HG03457 (cell line): Measurements from ENCODE around the gene ZNF611.
"Not testable (repeated sequence)": the region's sequence is repeated elsewhere in the genome, so short reads cannot be mapped to it uniquely, and the experiment has no call there.

Experiments
- ATAC-seq: cut with Tn5 transposase; IDR thresholded peaks from one replicate; pipeline ENCODE4 v1.9.1; 2021; ENCODE audit warnings: moderate number of reproducible peaks; ENCODE audit not compliant: unreplicated experiment

ZNF611 gene

GRCh38 chr19:52734893-52735661 lies at the start of gene ZNF611:
ZNF611 (minus strand) TSS chr19:52735044; CDS start chr19:52715894, 19,150 bp downstream.
- ATAC-seq = peak; percentile 84

GRCh38 chr19:52782864-52783263 lies 48.0 kb upstream of the ZNF611 start:
- ATAC-seq = not testable (repeated sequence)

DNA sequence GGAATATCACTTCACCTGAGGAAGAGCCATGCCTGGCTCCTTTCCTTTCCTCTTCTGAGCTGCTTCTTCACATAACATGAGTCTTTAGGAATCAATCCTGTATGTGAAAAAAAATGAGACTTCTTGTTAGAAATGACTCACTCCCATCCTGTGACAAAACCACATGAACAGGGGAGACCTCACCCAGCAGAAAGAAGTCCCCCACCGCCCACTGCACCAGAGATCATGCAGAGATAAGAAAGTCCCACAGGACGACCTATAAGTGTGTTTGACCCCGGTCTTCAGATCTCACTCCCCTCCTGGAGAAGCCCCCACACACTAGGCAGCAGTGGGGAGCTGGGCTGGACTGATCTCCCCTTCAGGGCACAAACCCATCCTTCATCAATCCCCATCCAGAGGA lies 44.0 kb upstream of the ZNF611 start:
- no peak for ATAC-seq

DNA sequence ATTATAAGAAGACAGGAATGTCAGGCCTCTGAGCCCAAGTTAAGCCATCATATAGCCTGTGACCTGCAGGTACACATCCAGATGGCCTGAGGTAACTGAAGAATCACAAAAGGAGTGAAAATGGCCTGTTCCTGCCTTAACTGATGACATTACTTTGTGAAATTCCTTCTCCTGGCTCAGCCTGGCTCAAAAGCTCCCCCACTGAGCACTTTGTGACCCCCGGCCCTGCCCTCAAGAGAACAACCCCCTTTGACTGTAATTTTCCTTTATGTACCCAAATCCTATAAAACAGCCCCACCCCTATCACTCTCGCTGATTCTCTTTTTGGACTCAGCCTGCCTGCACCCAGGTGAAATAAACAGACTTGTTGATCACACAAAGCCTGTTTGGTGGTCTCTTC lies 21.6 kb upstream of the ZNF611 start:
- not testable (repeated sequence) for ATAC-seq

GRCh38 chr19:52749780-52750179 lies 14.9 kb upstream of the ZNF611 start:
- ATAC-seq = no peak

DNA sequence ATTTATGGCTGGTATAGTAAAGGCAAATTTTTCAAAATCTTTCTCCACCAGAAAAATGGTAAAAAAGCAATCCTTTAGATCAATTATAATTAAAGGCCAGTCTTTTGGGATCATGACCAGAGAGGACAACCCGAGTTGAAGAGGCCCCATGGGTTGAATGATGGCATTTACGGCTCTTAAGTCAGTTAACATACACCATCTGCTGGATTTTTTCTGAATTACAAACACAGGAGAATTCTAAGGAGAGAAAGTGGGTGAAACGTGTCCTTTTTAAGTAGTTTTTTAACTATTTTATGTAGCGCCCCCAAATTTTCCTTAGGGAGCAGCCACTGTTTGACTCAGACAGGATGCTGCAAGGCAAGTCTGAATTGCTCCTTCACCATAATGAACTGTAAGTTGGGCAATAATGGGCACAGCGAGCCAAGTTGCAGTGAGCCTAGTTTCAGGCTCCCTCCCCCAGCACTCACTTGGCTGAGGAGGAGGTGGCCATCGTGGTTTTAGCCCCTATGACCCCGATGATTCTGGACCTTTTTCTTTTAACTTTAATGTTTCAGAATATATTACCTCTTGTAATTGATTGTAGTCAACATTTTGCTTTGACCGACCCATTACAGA lies 13.6 kb upstream of the ZNF611 start:
- no peak for ATAC-seq

GRCh38 chr19:52745919-52746318 lies 11.1 kb upstream of the ZNF611 start:
- ATAC-seq = not testable (repeated sequence)

DNA sequence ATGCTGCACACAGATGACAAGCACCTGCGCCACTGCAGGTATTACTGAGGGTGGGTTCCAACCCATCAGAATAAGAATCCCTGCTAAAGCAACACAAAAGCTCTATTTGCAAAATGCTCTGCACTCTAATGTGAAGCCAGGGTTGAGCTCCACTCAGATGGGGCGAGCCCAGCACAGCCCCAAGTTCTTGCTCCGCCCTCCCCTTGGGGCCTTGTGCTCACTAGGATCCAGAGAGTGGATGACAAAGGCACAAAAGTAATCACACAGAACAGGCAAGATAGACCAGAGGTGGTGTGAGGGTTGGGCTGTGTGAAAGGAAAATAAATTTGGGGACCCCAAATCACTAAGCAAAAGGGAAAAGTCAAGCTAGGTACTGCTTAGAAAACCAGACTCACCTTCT lies 8.2 kb upstream of the ZNF611 start:
- no peak for ATAC-seq

DNA sequence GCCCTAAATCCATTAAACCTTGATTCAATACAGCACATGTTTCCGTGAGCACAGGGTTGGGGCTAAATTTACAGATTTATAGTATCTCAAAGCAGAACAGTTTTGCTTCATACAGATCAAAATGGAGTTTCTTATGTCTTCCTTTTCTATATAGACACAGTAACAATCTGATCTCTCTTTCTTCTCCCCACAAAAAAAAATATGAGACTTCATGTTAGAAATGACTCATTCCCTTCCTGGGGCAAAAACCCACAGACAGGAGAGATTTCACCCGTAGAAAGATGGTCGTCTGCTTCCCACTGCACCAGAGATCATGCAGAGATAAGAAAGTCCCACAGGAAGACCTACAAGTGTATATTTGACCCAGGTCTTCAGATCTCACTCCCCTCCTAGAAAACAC lies 7.7 kb upstream of the ZNF611 start:
- no peak for ATAC-seq

- ATAC-seq = no peak
These were observed 7.2 kb upstream of the ZNF611 start for GRCh38 chr19:52741951-52742485.

DNA sequence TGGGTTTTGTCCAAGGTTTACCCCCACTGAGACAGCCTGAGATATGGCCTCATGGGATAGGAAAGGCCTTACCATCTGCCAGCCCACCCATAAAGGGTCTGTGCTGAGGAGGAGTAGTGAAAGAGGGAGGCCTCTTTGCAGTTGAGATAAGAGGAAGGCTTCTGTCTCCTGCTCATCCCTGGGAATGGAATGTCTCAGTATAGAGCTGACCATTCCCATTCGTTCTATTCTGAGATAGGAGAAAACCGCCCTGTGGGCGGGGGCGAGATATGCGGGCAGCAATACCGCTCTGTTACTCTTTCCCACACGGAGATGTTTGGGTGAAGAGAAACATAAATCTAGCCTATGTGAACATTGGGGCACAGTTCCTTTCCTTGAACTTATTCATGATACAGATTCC lies 6.5 kb upstream of the ZNF611 start:
- not testable (repeated sequence) for ATAC-seq

GRCh38 chr19:52739576-52739975 lies 4.7 kb upstream of the ZNF611 start:
- ATAC-seq = no peak

DNA sequence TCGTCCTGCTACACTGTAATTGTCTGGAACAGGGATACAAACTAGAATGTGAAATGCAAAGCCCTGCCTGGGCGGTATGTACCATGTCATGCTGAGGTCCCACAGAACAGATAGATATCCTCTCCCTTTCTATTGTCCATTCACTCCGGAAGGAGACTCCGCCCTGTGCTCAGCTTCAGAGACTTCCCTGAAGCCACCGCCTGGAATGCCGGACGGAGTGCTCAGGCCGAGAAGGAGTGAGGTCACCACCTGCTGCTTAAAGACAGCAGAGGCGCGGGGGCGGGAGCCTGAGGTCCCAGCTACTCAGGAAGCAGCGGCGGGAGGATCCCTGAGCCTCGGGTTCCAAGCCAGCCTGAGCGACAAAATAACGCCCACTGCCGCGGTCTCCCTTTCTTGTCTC lies 890 bp upstream of the ZNF611 start:
- ATAC-seq = no peak

DNA sequence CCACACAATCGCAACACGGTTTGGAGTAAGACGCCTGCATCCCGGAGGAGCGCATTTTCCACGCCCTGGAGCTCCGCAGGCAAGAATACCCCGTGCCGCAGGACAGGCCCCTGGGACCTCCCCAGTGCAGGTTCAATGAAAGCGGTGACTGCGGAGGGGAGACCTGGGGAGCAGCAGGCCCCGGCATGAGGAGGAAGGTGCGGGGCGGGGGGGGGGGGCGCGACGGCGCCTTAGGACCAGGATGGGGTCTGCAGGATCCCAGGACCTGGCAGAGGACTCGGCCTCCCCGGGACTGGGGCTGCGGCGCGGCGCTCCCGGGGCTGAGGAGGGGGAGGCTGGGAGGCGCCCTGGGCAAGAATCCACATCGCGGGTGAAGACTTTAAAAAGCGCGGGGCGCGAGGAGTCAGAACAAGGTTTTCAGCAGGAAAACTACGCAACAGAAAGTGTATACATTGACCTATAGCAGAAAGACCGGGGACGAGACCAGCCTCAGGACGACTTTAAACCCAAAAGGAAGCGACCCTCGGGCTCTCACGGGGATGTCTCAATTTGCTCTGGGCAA lies 432 bp downstream of the ZNF611 start:
- ATAC-seq = peak; percentile 19

GRCh38 chr19:52726051-52726450 lies 8.8 kb downstream of the ZNF611 start:
- not testable (repeated sequence) for ATAC-seq

DNA sequence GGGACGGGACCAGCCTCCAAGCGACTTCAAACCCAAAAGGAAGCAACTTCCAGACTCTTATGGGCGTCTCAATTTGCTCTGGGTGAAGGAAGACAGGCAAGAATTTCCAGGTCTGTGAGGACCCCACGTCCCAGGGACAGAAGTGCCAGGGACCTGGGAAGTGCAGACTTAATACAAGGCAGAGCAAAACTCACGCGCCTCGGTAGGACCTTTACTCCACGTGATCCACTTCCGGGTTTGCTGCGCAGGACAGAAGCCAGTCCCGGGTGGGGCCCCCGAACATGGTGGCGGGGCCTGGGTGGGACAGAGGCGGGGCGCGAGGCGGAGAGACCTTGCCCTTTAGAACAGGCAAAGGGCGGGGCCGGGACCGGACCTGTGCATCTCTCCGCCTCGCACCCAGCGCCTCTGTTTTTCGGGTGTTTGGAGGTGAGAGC lies 9.3 kb downstream of the ZNF611 start:
- ATAC-seq = no peak

GRCh38 chr19:52724701-52725514 lies 9.9 kb downstream of the ZNF611 start:
- no peak for ATAC-seq

GRCh38 chr19:52723907-52724598 lies 10.8 kb downstream of the ZNF611 start:
- not testable (repeated sequence) for ATAC-seq

DNA sequence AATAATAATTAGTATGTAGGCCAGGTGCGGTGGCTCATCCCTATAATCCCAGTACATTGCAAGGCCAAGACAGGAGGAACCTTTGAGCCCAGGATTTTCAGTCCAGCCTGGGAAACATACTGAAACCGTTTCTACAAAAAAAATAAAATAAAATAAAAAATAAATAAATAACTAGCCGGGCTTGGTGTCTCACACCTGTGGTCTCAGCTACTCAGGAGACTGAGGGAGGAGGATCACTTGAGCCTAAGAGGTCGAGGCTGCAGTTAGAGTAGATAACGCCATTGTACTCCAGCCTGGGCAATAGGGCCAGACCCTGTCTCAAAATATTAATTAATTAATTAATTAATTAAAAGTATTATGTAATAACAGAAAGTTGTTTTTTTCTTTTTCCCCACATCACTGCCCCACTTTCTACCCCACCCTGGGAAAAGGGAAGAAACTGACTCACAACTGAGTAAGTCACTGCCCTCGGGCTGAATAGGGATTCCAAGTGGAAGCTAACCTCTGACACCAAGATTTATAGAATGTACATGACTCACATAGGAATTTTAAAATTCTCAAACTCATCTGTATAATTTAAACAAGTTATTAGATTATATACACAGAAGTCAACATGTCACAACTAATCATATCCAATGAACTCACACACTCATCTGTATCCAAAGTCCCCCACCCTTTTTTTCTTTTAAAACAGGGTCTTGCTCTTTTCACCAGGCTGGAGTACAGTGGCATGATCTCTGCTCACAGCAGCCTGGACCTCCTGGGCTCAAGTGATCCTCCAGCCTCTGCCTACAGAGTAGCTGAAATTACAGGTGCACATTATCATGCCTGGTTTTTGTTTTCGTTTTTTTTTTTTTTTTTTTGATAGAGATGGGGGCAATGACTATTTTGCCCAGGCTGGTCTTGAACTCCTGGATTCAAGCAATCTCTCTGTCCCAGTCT lies 12.5 kb downstream of the ZNF611 start:
- ATAC-seq = no peak
